HK-2 (cell line): ENCODE data around the gene PRG2.

Source experiments
- DNase-seq: peaks from one replicate; pipeline ENCODE4 v3.0.0-alpha.2; 2018; ENCODE audit not compliant: unreplicated experiment

Gene PRG2

GRCh38 chr11:57390535-57390934 lies at the start of gene PRG2:
TSS of gene PRG2 (minus strand) at chr11:57390650. CDS start at chr11:57389944, 706 bp downstream.
- DNase-seq = no peak

- DNase-seq = no peak
Measured at GRCh38 chr11:57439786-57440185, 49.3 kb upstream of the PRG2 start.

GRCh38 chr11:57438345-57439285 lies 48.2 kb upstream of the PRG2 start:
- DNase-seq = no peak

GRCh38 chr11:57436031-57436430 lies 45.6 kb upstream of the PRG2 start:
- no peak for DNase-seq

- no peak for DNase-seq
Measured at GRCh38 chr11:57434640-57435546, 44.4 kb upstream of the PRG2 start.

GRCh38 chr11:57432714-57433163 lies 42.3 kb upstream of the PRG2 start:
- DNase-seq = peak; percentile 70

- DNase-seq = no peak
Measured at GRCh38 chr11:57432149-57432561, 41.7 kb upstream of the PRG2 start.

- DNase-seq = no peak
Measured at GRCh38 chr11:57430952-57431351, 40.5 kb upstream of the PRG2 start.

GRCh38 chr11:57429946-57430345 lies 39.5 kb upstream of the PRG2 start:
- no peak for DNase-seq

- no peak for DNase-seq
Measured at GRCh38 chr11:57428643-57429042, 38.2 kb upstream of the PRG2 start.

GRCh38 chr11:57427727-57428082 lies 37.3 kb upstream of the PRG2 start:
- DNase-seq = no peak

- DNase-seq = peak; percentile 72
Measured at GRCh38 chr11:57426929-57427726, 36.7 kb upstream of the PRG2 start, which contains the start of gene SLC43A3. TSS of gene SLC43A3 (minus strand) at chr11:57427121. CDS start at chr11:57426172, 949 bp downstream.

GRCh38 chr11:57426439-57426928 lies 36.0 kb upstream of the PRG2 start:
- no peak for DNase-seq

- DNase-seq = no peak
Measured at GRCh38 chr11:57425565-57426438, 35.4 kb upstream of the PRG2 start.

GRCh38 chr11:57424792-57425564 lies 34.5 kb upstream of the PRG2 start:
- peak; percentile 86 for DNase-seq

- DNase-seq = no peak
Measured at GRCh38 chr11:57424137-57424791, 33.8 kb upstream of the PRG2 start.

- DNase-seq = no peak
Measured at GRCh38 chr11:57422669-57423068, 32.2 kb upstream of the PRG2 start.

GRCh38 chr11:57421805-57422204 lies 31.4 kb upstream of the PRG2 start:
- no peak for DNase-seq

GRCh38 chr11:57421066-57421465 lies 30.6 kb upstream of the PRG2 start:
- no peak for DNase-seq
